GM18526 (cell line): Measurements from ENCODE around the gene RAB4B.

ENCODE experiments used
- POLR2A ChIP-seq: IDR thresholded peaks from 3 replicates; pipeline ENCODE4 v1.6.1; 2011; ENCODE audit not compliant: insufficient read length; ENCODE audit errors: extremely low read depth

Gene RAB4B

DNA sequence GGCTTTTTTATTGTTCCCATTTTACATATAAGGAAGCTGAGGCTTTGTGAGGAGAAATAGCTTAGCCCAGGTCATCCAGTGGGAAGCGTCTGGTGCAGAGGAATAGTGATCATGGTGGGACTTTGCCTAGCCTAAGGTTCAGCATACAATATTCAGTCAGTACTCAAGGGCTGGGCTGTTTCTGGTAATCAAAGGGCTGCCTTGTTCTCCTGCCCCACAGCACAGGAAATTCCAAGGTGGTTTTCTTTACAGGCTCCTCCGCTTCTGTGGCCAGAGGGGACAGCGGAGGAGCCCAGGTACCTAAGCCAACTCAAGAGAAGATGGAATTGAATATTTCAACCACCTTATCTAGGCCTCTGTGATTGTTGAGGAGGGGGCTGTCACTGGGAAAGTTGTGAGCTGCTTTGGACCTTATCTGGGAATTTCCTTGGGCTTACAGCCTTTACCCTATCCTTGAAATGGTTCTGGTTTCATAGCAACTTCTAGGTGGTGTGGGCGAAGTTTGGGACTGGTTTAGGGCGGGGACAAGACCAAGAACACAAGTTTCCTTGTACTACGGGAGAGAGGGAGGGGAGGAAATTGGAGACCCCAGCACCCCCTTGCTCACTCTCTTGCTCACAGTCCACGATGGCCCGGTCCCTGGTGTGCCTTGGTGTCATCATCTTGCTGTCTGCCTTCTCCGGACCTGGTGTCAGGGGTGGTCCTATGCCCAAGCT is 3.0 kb upstream of the RAB4B start, which contains the start of gene MIA:
Gene MIA (plus strand): TSS at position 606 of the 716 bp plus-strand sequence. CDS start 22 bp downstream, at position 628.
- TF ChIP-seq POLR2A, result no peak

DNA sequence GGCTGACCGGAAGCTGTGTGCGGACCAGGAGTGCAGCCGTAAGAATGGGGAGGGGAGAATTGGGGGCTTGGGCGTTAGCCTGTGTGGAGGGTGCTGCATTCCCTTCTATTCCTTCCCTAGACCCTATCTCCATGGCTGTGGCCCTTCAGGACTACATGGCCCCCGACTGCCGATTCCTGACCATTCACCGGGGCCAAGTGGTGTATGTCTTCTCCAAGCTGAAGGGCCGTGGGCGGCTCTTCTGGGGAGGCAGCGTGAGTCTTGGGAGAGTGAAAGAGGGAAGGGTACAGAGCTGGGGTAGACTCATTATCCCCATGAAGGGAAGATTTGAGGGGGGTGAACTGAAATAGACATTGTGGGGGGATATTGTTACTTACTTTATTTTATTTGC is 2.4 kb upstream of the RAB4B start:
- TF ChIP-seq POLR2A, result no peak

DNA sequence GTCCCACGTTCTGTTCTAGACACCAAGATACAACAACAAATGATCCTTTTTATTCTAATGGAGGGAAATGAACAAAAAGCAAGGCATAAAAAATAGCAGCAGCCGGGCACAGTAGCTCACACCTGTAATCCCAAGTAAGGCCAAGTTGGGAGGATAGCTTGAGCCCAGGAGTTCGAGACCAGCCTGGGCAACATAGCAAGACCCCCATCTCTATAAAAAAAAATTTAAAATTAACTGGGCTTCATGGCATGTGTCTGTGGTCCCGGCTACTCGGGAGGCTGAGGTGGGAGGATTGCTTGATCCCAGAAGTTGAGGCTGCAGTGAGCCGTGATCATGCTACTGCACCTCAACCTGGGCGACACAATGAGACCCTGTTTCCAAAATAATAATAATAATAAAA is 1.7 kb upstream of the RAB4B start:
- no peak for TF ChIP-seq POLR2A

DNA sequence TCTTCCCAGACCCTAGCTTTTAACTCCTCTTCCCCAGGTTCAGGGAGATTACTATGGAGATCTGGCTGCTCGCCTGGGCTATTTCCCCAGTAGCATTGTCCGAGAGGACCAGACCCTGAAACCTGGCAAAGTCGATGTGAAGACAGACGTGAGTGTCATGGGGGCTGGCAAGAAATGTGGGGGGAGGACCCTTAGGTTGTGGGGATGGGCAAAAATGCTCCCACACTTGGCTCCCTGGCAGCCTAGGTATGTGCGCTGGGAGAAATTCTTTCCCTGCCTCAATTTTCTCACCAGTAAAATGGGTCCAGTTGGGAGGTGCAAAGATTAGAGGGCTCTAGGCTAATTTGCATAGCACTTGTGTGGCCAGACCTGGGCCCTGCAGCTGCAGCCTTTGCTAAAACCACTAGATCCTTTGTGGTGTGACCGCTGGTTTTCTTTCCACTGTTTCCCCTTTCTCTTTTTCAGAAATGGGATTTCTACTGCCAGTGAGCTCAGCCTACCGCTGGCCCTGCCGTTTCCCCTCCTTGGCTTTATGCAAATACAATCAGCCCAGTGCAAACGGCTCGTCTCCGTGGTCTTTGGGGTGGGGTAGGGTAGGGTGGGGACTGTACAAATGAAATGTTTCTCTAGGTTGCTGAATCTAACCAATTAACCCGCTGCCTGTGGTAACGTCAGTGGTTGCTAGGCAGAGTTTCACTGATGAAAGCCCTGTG is 959 bp upstream of the RAB4B start:
- no peak for TF ChIP-seq POLR2A

DNA sequence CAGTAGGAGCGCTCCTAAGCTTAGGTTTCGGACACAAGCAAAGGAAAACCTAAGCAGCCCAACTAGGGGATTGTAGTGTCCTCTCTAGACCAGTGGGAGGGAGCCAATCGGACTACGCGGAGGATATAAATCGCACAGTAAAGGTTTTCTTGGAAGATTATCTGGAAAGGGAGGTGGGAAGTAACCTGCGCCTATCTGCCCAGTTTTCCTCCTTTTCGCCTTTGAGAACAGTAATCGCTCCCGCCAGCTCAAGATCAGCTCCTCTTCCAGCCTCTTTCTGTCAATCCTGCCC is 456 bp upstream of the RAB4B start:
- no peak for TF ChIP-seq POLR2A

DNA sequence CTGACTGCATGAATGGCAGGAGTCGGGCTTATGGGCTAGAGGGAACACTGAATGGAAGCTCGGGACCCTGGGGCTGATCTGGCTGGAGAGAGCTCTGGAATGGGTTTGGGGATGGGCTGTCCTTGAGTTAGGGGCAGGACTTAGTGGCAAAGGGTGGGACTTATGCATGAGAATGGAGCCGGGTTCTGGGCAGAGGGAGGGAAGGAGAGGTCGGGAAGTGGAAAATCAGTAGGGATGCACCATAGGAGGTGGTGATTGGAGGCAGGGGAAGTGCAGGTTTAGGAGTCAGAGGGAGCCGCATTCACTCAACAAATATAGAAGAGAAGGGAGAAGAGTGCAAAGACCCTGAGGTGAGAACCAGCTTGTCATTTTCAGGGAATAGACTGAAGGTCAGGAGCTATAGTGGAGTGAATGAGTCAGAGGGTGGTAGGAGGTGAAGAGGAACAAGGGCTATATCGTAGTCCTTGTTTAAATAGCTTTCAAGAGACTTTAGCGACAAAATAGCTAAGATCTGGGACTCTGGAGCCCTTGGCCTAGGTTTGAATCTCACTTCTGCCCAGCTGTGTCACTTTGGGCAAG is 748 bp downstream of the RAB4B start:
- no peak for TF ChIP-seq POLR2A

DNA sequence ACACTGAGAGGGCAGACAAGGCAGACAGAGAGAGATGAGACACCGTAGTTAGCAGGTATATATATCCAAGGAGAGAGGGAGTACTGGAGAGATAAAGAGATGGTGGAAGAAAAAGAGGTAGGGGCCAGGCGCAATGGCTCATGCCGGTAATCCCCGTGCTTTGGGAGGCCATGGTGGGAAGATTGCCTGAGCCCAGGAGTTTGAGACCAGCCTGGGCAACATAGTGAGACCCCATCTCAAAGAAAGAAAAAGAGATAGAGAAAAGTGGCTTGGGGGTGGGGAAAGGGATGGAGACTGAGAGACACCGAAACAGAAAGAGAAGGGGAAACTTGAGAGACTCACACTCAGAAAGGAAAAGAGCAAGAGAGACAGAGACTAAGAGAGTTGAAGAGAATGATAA is 2.5 kb downstream of the RAB4B start:
- TF ChIP-seq POLR2A, result no peak

DNA sequence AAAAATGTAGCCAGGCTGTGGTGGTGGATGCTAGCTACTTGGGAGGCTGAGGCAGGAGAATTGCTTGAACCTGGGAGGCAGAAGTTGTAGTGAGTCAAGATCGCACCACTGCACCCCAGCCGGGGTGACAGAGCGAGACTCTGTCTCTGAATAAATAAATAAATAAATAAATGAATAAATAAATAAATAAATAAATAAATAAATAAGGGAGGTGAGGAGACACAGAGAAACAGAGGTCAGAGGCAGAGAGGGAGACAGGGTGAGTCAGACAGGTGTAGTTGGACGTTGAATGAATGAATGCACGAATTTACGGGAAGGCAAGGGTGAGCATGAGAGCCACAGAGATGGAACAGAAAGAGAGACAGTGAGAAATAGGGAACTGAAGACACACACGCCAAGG is 3.1 kb downstream of the RAB4B start:
- no peak for TF ChIP-seq POLR2A

DNA sequence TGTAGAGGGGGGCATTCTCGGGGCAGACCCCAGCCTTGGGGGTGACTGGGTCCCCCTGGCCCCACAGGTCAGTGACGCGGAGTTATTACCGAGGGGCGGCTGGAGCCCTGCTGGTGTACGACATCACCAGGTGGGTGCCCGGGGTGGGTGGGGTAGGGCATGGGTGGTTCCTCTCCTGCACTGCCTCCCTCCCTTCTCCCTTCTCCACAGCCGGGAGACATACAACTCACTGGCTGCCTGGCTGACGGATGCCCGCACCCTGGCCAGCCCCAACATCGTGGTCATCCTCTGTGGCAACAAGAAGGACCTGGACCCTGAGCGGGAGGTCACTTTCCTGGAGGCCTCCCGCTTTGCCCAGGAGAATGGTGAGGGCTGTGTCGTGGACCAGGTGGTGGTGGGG is 5.7 kb downstream of the RAB4B start:
- TF ChIP-seq POLR2A, result no peak

DNA sequence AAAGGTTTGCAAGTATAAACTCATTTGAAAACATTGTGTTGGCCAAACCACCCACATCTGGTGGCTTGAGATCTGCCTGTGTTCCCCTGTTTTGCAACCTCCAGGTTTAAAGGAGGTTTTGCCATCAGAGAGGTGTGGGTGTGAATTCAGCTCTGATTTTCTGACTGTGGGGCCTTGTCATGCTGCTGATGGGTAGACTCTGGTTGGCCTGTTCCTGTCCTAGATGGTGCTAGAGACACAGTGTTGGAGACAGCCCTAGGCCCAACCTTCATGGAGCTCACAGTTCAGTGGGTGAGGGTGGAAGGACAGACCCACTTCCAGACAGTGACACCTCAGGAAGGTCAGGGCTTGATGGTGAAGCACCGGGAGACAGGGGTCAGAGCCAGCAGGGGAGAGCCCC is 7.5 kb downstream of the RAB4B start:
- TF ChIP-seq POLR2A, result no peak

DNA sequence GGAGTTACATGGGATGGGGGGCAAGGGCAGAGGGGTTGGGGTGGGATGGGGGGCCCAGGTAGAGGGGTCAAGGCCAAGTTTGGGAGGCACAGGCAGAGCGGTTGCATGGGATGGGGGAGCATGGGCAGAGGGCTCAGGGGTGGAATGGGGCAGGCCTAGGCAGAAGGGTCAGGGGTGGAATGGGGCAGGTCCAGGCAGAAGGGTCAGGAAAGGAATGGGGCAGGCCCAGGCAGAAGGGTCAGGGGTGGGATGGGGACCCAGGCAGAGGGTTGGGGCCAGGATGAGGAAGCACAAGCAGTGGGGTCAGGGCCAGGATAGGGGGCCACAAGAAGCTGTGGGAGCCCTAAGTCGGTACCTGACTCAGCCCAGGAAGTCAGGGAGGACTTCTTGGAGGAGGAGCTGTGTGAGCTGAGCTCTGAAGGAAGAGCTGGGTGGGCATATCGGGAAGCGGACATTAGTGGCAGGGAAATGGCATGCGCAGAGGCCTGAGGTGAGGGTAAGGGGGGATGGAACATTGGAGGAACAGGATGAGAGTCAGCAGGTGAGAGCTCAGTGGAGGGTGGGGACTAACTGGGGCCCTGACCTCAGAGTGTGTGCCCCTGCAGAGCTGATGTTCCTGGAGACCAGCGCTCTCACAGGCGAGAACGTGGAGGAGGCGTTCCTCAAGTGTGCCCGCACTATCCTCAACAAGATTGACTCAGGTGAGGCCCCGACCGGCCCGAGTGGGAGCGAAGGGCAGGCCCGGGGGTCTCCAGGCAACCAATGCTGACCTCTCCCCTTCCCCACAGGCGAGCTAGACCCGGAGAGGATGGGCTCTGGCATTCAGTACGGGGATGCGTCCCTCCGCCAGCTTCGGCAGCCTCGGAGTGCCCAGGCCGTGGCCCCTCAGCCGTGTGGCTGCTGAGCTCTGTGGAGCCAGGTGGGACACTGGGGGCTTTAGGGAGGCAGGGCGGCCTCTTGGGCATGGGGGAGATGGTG is 8.3 kb downstream of the RAB4B start:
- TF ChIP-seq POLR2A, result no peak

DNA sequence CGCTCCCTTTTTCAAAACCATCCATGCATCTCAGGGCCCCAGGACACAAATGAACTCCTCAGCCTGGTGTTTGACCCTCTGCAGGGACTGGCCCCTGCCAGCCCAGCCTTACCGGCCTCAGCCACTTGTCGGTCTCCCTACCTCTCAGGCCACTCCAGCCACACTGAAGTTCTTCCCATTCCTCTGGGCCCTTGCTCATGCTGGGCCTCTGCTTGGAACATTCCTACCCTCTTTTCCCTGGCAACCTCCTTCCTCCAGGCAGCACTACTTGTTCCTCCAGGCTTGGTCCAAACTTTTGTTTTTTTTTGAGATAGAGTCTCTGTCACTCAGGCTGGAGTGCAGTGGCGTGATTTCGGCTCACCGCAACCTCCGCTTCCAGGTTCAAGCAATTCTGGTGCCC is 13.3 kb downstream of the RAB4B start:
- no peak for TF ChIP-seq POLR2A

DNA sequence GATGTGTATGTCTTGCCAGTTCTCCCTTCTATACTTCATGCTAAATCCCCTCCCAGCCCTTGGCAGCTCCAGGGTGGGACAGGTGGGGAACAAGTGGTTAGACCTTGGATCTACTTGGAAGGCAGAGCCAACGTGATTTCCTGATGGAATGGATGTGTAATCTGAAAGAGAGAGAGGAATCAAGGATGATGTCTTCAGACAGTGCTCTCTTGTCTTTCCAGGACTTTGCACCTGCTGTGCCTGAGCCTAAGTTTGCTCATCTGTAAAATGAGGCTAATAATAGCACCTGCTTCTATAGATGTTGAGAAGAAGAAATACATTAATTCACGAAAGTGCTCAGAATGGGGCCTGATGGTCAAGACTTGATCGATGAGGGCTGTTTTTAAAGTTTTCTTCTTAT is 13.9 kb downstream of the RAB4B start:
- no peak for TF ChIP-seq POLR2A

DNA sequence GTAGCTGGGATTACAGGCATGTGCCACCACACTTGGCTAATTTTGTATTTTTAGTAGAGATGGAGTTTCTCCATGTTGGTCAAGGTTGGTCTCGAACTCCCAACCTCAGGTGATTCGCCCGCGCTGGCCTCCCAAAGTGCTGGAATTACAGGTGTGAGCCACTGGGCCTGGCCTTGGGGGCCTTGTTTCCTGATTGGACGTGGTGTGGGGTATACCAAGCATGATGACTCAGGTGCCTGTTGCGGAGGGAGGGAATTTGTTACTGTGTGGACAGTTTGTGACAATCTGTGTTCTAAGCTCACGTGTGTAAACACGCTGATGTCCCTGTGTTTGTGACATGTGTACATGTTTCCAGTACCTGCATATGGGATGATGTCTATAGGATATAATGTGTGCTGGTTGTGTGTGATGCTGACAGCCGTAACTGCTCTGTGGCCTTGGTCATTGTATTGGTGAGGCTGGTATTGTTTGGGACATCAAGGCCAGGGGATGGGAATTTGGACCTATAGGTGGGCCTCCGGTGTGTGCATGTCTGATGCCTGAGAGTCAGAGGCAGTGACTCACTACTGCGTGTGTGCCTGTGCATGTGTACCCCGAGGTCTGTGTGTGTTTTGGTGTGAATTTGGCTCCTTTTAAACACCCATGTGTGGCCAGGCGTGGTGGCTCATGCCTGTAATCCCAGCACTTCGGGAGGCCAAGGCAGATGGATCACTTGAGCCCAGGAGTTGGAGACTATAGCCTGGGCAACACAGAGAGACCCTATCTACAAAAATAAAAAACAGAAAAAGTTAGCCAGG is 19.3 kb downstream of the RAB4B start:
- TF ChIP-seq POLR2A, result no peak
